OCI-LY3 (cell line): ENCODE measurements around the gene ZBTB38.

Experiments used
- EZH2phosphoT487 ChIP-seq: fragments of 200-600 bp; shearing (Covaris generic); IDR thresholded peaks from 2 replicates; pipeline ENCODE4 v1.6.1; 2018; ENCODE audit warnings: antibody characterized with exemption, mixed run types, low read depth
- TF ChIP-seq, protein P1 (sequence below): fragments of 200-600, 300-600 bp; sonication (generic); IDR thresholded peaks from 2 replicates; pipeline ENCODE4 v1.5.1; 2014; ENCODE audit warnings: antibody characterized with exemption, low read length, low read depth

DNA sequence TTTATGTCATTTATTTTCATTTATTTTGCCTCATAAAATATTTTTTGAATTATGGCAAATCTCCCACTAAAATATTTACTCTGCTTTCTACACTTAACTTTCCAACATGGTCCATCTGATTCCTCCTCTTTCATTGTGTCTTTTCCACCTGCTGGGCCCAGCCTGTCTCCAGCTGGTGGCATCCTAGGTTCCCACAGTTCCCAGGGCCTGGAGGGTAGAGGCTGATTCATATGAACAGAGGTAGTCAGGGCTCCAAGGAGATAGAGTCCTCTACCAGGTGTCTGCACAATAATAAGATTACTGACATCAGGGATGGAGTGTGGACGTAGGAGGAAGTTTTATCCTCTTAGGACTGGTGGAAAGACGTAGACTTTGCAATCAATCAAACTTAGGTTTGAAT lies 14.3 kb downstream of the ZBTB38 start:
- TF ChIP-seq, protein P1, sequence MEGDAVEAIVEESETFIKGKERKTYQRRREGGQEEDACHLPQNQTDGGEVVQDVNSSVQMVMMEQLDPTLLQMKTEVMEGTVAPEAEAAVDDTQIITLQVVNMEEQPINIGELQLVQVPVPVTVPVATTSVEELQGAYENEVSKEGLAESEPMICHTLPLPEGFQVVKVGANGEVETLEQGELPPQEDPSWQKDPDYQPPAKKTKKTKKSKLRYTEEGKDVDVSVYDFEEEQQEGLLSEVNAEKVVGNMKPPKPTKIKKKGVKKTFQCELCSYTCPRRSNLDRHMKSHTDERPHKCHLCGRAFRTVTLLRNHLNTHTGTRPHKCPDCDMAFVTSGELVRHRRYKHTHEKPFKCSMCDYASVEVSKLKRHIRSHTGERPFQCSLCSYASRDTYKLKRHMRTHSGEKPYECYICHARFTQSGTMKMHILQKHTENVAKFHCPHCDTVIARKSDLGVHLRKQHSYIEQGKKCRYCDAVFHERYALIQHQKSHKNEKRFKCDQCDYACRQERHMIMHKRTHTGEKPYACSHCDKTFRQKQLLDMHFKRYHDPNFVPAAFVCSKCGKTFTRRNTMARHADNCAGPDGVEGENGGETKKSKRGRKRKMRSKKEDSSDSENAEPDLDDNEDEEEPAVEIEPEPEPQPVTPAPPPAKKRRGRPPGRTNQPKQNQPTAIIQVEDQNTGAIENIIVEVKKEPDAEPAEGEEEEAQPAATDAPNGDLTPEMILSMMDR, result no peak
- no peak for TF ChIP-seq EZH2phosphoT487
